ENCODE measurements around the gene CATSPERE. TPM values are rescaled to one million over a fixed set of nuclear protein-coding genes. Genes with fewer than 3 reads are reported as not detected.

Gene CATSPERE
- total and polyA plus RNA-seq, 2 of the 8 experiments (the other 6 are each of a cell fraction or from before 2014, with no cell fraction given) = 0.05 to 0.45 TPM

DNA sequence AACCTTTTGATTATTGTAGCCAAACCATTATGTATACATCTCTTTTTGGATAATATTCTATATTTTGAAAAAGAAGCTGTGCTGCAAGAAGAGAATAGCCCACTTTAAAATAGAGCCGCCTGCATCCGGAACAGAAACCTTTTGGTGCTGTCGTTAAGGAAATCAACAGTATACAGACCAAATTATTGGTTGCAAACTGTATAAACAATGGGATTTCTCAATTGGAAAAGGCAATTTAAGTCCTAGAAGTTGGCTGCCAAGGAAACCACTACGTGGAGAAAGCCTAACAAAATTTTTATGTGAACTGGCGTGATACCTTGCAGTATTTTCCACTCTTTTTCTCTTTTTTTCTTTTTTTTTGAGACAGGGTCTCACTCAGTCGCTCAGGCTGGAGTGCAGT lies 217.6 kb downstream of the CATSPERE start:
- peaks cover 3% of the 10 kb centered on the region; the same call in 1 of the 2 replicates for H3K79me1 ChIP-seq (ENCODE audit: low read depth, low read length)
- no peak overlapping the region for H2BK12ac ChIP-seq (ENCODE audit: low read depth, low read length)
- no peak overlapping the region for H4K8ac ChIP-seq (ENCODE audit: extremely low read depth, insufficient read depth, low read length)
- no peak overlapping the region for H4K91ac ChIP-seq (replicated peaks; ENCODE audit: insufficient read length, low read length)
- no peak overlapping the region for H2BK5ac ChIP-seq (ENCODE audit: low read depth, low read length)
- H2BK15ac ChIP-seq (ENCODE audit: low read length) = no peak overlapping the region
- no peak overlapping the region for H3K4ac ChIP-seq (replicated peaks; ENCODE audit: insufficient read length, low read depth, low read length)
- no peak overlapping the region for H2BK120ac ChIP-seq (replicated peaks; ENCODE audit: low read depth, low read length)
- no peak overlapping the region for H2AK5ac ChIP-seq (ENCODE audit: low read depth, low read length)
- peaks cover 3 to 93% of the 10 kb centered on the region in 2 experiments; a peak in 3 of 4 replicates for H3K79me2 ChIP-seq (ENCODE audit: control insufficient read depth in 1 of 2, insufficient read depth in 2 of 2, low read length in 2 of 2)
- H3K36me3 ChIP-seq (ENCODE audit: control insufficient read depth in 2 of 4, insufficient read depth in 4 of 4, low read length in 3 of 4) = peaks cover 0 to 6% (median 0%) of the 10 kb centered on the region in 4 experiments; a peak in 2 of 8 replicates
- no peak overlapping the region for H3K4me3 ChIP-seq (ENCODE audit: extremely low read depth in 1 of 4, insufficient read depth in 2 of 4, low read depth in 3 of 4, low read length in 4 of 4)
- no peak overlapping the region for H3K18ac ChIP-seq (ENCODE audit: extremely low read depth, low read length)
- H3K27me3 ChIP-seq (replicated peaks in 1 of 4; ENCODE audit: control insufficient read depth in 3 of 4, extremely low read depth in 1 of 4, insufficient read depth in 3 of 4, low read length in 3 of 4) = no peaks in the 10 kb centered on the region
- POLR2A ChIA-PET (ENCODE audit: partially characterized antibody) = no interaction called here
- H3K56ac ChIP-seq (replicated peaks; ENCODE audit: insufficient read length, low read depth, low read length) = no peak overlapping the region
- H3K23me2 ChIP-seq (ENCODE audit: low read depth, low read length) = no peaks in the 10 kb centered on the region
- CTCF ChIA-PET (ENCODE audit: partially characterized antibody) = no interaction called here
- H3K4me1 ChIP-seq (replicated peaks in 1 of 4; ENCODE audit: control insufficient read depth in 3 of 4, insufficient read depth in 4 of 4, low read length in 3 of 4) = no peaks in the 10 kb centered on the region
- no peak overlapping the region for H3K23ac ChIP-seq (ENCODE audit: insufficient read length)
- H3K9ac ChIP-seq (replicated peaks in 1 of 4; ENCODE audit: extremely low read depth in 1 of 4, low read depth in 3 of 4, low read length in 3 of 4) = no peak overlapping the region
- 80% methylated on average over 6 of the region's 6 CpGs; no CpG with 5 or more reads in 1 of the 2 experiments for WGBS, 2 experiments (ENCODE audit: extremely low coverage in 1 of 2, insufficient coverage in 1 of 2, insufficient read length in 1 of 2, insufficient replicate concordance in 2 of 2, low coverage in 1 of 2, low lambda C conversion rate in 2 of 2, missing lambda C conversion rate in 1 of 2)
- no peak overlapping the region for H3K14ac ChIP-seq (ENCODE audit: insufficient read length)
- H4K20me1 ChIP-seq (replicated peaks in 1 of 2; ENCODE audit: control insufficient read depth in 1 of 2, insufficient read depth in 2 of 2, low read length in 2 of 2) = peaks cover 0 to 2% of the 10 kb centered on the region in 2 experiments
- no peak overlapping the region for H3K4me2 ChIP-seq (ENCODE audit: insufficient read depth in 1 of 2, low read depth in 2 of 2, low read length in 2 of 2)
- no peak for FAIRE-seq
- no peak overlapping the region for H4K5ac ChIP-seq (ENCODE audit: insufficient read length, low read depth, low read length)
- DNase-seq (ENCODE audit: low read depth in 1 of 2, low spot score in 2 of 2) = no peak
- no peak overlapping the region for H3K27ac ChIP-seq (ENCODE audit: low read depth, low read length)
- no peak overlapping the region for H2AFZ ChIP-seq (ENCODE audit: low read length)
- no peaks in the 10 kb centered on the region for H3K9me3 ChIP-seq (ENCODE audit: insufficient read depth in 2 of 2, low read depth in 1 of 2, low read length in 1 of 2)
- no peak overlapping the region for H2BK20ac ChIP-seq (ENCODE audit: low read length)
- TF ChIP-seq POU5F1 (IDR thresholded peaks at IDR 0.05; ENCODE audit: low read depth, low read length) (no peak), GTF2F1 (IDR thresholded peaks at IDR 0.05; ENCODE audit: borderline replicate concordance, low read depth, low read length) (no peak), SAP30 (IDR thresholded peaks at IDR 0.05; ENCODE audit: insufficient read depth, insufficient replicate concordance, low read length) (no peak), SRF (IDR thresholded peaks at IDR 0.05; ENCODE audit: low read depth, low read length) (no peak), RAD21 (IDR thresholded peaks at IDR 0.05 in 1 of 2, conservative IDR thresholded peaks at IDR 0.05 in 1 of 2; ENCODE audit: low read depth in 2 of 2, low read length in 2 of 2) (no peak), FOSL1 (IDR thresholded peaks at IDR 0.05; ENCODE audit: insufficient read depth, low read depth, low read length) (no peak), ZNF274 (IDR thresholded peaks at IDR 0.05; ENCODE audit: borderline replicate concordance, extremely low read depth, low read length) (no peak), JUN (IDR thresholded peaks at IDR 0.05; ENCODE audit: low read depth, low read length) (no peak), SP1 (IDR thresholded peaks at IDR 0.05; ENCODE audit: low read depth, low read length) (no peak), TCF12 (IDR thresholded peaks at IDR 0.05; ENCODE audit: low read depth, low read length) (no peak), CBX5 (IDR thresholded peaks at IDR 0.05; ENCODE audit: low read depth, low read length) (no peak), CEBPB (IDR thresholded peaks at IDR 0.05; ENCODE audit: low read depth, low read length) (no peak)
- TF ChIP-seq, protein P1, sequence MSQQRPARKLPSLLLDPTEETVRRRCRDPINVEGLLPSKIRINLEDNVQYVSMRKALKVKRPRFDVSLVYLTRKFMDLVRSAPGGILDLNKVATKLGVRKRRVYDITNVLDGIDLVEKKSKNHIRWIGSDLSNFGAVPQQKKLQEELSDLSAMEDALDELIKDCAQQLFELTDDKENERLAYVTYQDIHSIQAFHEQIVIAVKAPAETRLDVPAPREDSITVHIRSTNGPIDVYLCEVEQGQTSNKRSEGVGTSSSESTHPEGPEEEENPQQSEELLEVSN (IDR thresholded peaks at IDR 0.05) = no peak
- TF ChIP-seq, protein P2, sequence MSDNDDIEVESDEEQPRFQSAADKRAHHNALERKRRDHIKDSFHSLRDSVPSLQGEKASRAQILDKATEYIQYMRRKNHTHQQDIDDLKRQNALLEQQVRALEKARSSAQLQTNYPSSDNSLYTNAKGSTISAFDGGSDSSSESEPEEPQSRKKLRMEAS (IDR thresholded peaks at IDR 0.05) = no peak
